Activated naive CD8-positive, alpha-beta T cell (primary cell): Measurements from ENCODE around the gene KIAA0930.
"Not testable (repeated sequence)": the region's sequence is repeated elsewhere in the genome, so short reads cannot be mapped to it uniquely, and the experiment has no call there.

Experiments
- H3K27ac Mint-ChIP-seq: one replicate; pipeline ENCODE4 v1.8.0; 2021; ENCODE audit warnings: mixed read lengths
- H3K27me3 Mint-ChIP-seq: one replicate; pipeline ENCODE4 v1.8.0; 2021; ENCODE audit warnings: mixed read lengths
- H3K36me3 Mint-ChIP-seq: one replicate; pipeline ENCODE4 v1.8.0; 2021; ENCODE audit warnings: mixed read lengths
- H3K4me1 Mint-ChIP-seq: one replicate; pipeline ENCODE4 v1.8.0; 2021; ENCODE audit warnings: low read depth, mixed read lengths
- H3K4me3 Mint-ChIP-seq: one replicate; pipeline ENCODE4 v1.8.0; 2021; ENCODE audit warnings: mild to moderate bottlenecking, mixed read lengths
- H3K9me3 Mint-ChIP-seq: one replicate; pipeline ENCODE4 v1.8.0; 2021; ENCODE audit warnings: low read depth, mixed read lengths

The KIAA0930 gene

DNA sequence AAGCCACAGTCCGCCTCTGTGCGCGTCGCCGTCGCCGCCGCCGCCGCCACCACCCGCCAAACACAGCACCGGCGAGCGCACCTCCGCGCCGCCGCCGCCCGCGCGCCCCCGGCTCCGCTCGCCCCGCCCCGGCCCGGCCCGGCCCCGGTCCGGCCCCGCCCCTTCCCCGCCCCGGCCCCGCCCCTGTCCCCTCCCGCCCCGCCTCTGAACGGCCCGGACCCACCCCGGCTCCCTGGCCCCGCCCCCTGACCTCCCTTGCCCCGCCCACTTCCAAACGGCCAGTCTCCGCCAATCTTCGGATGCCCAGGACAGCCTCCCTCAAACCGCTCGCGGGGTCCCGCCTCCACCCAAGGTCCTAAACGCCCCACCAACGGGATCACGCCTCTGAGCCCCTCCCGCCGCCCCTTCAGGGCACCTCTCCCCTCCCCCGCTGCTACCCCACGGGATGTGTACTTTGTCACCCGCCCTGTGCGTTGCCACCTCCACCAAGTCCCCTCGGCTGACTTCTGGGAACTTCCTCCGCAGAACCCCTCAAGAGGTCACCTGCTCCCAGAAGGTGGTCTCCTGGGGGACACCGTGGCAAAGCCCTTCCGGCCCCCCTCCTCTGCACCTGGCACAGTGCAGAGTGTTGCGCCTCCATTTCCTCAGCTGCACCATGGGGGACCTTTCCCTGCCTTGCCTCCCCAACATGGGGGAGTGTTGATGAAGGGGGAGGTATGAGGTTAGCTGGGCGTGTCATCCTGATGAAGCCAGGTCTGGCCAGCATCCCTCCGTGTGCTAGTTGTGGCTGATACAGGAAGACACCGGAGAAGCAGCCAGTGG lies at the start of gene KIAA0930:
Gene KIAA0930 (minus strand): TSS at position 85 of the 822 bp plus-strand sequence. CDS start 191 bp downstream, outside the sequence.
- H3K36me3 Mint-ChIP-seq, result peaks cover 2% of the 10 kb centered on the region
- H3K27ac Mint-ChIP-seq, result peak within 1 kb of the TSS; percentile 79
- H3K9me3 Mint-ChIP-seq, result no peaks in the 10 kb centered on the region
- H3K27me3 Mint-ChIP-seq, result no peaks in the 10 kb centered on the region
- peak within 1 kb of the TSS; percentile 91 for H3K4me3 Mint-ChIP-seq
- peaks cover 33% of the 10 kb centered on the region for H3K4me1 Mint-ChIP-seq

GRCh38 chr22:45286854-45287551 lies 46.3 kb upstream of the KIAA0930 start:
- Mint-ChIP-seq H3K4me1 (peaks cover 3% of the 10 kb centered on the region), H3K27me3 (peaks cover 3% of the 10 kb centered on the region), H3K27ac (no peak overlapping the region), H3K9me3 (no peaks in the 10 kb centered on the region), H3K36me3 (no peaks in the 10 kb centered on the region), H3K4me3 (no peak overlapping the region)

- peaks cover 4% of the 10 kb centered on the region for H3K27me3 Mint-ChIP-seq
- H3K9me3 Mint-ChIP-seq, result no peaks in the 10 kb centered on the region
- no peak overlapping the region for H3K4me3 Mint-ChIP-seq
- no peaks in the 10 kb centered on the region for H3K36me3 Mint-ChIP-seq
- H3K4me1 Mint-ChIP-seq, result peaks cover 9% of the 10 kb centered on the region
- no peak overlapping the region for H3K27ac Mint-ChIP-seq
These were observed 44.8 kb upstream of the KIAA0930 start for GRCh38 chr22:45285263-45286058.

- peaks cover 15% of the 10 kb centered on the region for H3K4me1 Mint-ChIP-seq
- peak within 1 kb of the TSS; percentile 51 for H3K4me3 Mint-ChIP-seq
- no peak within 1 kb of the TSS for H3K27ac Mint-ChIP-seq
- no peaks in the 10 kb centered on the region for H3K36me3 Mint-ChIP-seq
- peaks cover 4% of the 10 kb centered on the region for H3K27me3 Mint-ChIP-seq
- H3K9me3 Mint-ChIP-seq, result no peaks in the 10 kb centered on the region
These were observed 44.1 kb upstream of the KIAA0930 start, which contains the start of gene UPK3A for GRCh38 chr22:45284705-45285262. Gene UPK3A (plus strand): TSS chr22:45284949. CDS start chr22:45285014, 65 bp downstream.

- Mint-ChIP-seq H3K36me3 (no peaks in the 10 kb centered on the region), H3K4me3 (no peak overlapping the region), H3K27ac (no peak overlapping the region), H3K4me1 (peaks cover 18% of the 10 kb centered on the region), H3K27me3 (peaks cover 4% of the 10 kb centered on the region), H3K9me3 (no peaks in the 10 kb centered on the region)
These were observed 40.3 kb upstream of the KIAA0930 start for GRCh38 chr22:45281010-45281409.

DNA sequence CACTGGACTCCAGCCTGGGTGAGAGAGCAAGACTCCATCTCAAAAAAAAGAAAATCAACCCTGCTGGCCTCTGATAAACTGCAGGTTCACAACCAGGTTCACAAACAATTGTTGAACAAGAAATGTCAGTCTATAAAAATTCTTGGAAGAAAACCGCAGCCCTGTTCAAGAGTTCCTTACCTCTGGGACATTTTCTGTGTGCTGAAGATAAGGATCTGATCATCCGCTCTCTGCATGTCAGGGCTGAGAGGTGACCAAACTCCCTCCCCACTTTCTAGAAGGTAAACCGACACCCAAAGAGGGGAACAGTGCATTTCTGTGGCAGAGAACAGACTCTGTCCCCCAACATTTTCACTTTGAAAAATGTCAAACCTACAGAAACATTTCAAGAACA lies 39.9 kb upstream of the KIAA0930 start:
- Mint-ChIP-seq H3K4me1 (peaks cover 18% of the 10 kb centered on the region), H3K36me3 (no peaks in the 10 kb centered on the region), H3K9me3 (no peaks in the 10 kb centered on the region), H3K27me3 (peaks cover 4% of the 10 kb centered on the region), H3K4me3 (no peak overlapping the region), H3K27ac (no peak overlapping the region)

DNA sequence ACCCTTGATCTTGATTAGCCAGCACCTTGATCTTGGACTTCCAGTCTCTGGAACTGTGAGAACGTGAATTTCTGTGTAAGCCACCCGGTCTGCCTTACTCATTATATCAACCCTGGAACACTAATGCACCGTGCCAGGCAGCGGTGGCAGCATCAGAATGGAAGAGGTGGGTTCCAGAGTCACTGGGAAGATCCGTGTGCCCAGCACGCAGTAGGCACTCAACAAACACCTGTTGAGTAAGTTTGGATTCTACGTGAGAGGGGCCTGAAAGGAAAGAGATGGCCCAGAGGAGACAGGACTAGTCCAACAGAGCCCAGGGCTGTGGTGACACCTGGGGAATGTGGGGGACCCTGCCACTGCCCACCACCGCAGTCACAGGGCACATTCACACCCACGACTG lies 37.4 kb upstream of the KIAA0930 start:
- Mint-ChIP-seq H3K9me3 (no peaks in the 10 kb centered on the region), H3K4me1 (peaks cover 15% of the 10 kb centered on the region), H3K27ac (no peak overlapping the region), H3K27me3 (peaks cover 1% of the 10 kb centered on the region), H3K36me3 (no peaks in the 10 kb centered on the region), H3K4me3 (no peak overlapping the region)

DNA sequence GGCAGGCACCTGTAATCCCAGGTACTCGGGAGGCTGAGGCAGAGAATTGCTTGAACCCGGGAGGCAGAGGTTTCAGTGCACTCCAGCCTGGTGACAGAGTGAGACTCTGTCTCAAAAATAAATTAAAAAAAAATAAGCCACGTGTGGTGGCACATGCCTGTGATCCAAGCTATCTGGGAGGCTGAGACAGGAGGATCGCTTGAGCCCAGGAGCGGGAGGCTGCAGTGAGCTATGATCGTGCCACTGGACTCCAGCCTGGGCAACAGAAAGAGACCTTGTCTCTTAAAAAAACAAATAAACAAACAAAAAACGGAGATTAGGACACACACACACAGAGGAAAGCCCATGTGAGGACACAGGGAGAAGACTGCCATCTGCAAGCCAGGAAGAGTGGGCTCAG lies 37.0 kb upstream of the KIAA0930 start:
- H3K27ac Mint-ChIP-seq, H3K36me3 Mint-ChIP-seq, H3K4me3 Mint-ChIP-seq, H3K27me3 Mint-ChIP-seq, H3K9me3 Mint-ChIP-seq: not testable (repeated sequence)
- peaks cover 15% of the 10 kb centered on the region for H3K4me1 Mint-ChIP-seq

- H3K27ac Mint-ChIP-seq, result no peak overlapping the region
- H3K4me3 Mint-ChIP-seq, result no peak overlapping the region
- H3K36me3 Mint-ChIP-seq, result no peaks in the 10 kb centered on the region
- H3K27me3 Mint-ChIP-seq, result peaks cover 1% of the 10 kb centered on the region
- peaks cover 15% of the 10 kb centered on the region for H3K4me1 Mint-ChIP-seq
- H3K9me3 Mint-ChIP-seq, result no peaks in the 10 kb centered on the region
These were observed 35.9 kb upstream of the KIAA0930 start for GRCh38 chr22:45276507-45277105.

- Mint-ChIP-seq H3K36me3 (no peaks in the 10 kb centered on the region), H3K27ac (no peak overlapping the region), H3K27me3 (no peaks in the 10 kb centered on the region), H3K4me1 (peaks cover 10% of the 10 kb centered on the region), H3K4me3 (no peak overlapping the region), H3K9me3 (no peaks in the 10 kb centered on the region)
These were observed 32.9 kb upstream of the KIAA0930 start for GRCh38 chr22:45273452-45274075.

- Mint-ChIP-seq H3K27me3 (no peaks in the 10 kb centered on the region), H3K36me3 (no peaks in the 10 kb centered on the region), H3K4me3 (no peak overlapping the region)
These were observed 31.8 kb upstream of the KIAA0930 start for GRCh38 chr22:45272498-45272897.

GRCh38 chr22:45271667-45272201 lies 31.0 kb upstream of the KIAA0930 start:
- no peaks in the 10 kb centered on the region for H3K27me3 Mint-ChIP-seq
- H3K4me1 Mint-ChIP-seq, result peaks cover 12% of the 10 kb centered on the region
- no peaks in the 10 kb centered on the region for H3K9me3 Mint-ChIP-seq
- no peak overlapping the region for H3K27ac Mint-ChIP-seq
- H3K4me3 Mint-ChIP-seq, result no peak overlapping the region
- H3K36me3 Mint-ChIP-seq, result no peaks in the 10 kb centered on the region

More at GRCh38 chr22:45272498-45272897, 31.8 kb upstream of the KIAA0930 start:
- Mint-ChIP-seq H3K27ac (no peak overlapping the region), H3K4me1 (peaks cover 11% of the 10 kb centered on the region), H3K9me3 (no peaks in the 10 kb centered on the region)

GRCh38 chr22:45270095-45271020 lies 29.7 kb upstream of the KIAA0930 start:
- Mint-ChIP-seq H3K4me3 (peak overlapping the region; percentile 87), H3K9me3 (no peaks in the 10 kb centered on the region), H3K4me1 (peaks cover 12% of the 10 kb centered on the region), H3K27me3 (no peaks in the 10 kb centered on the region), H3K27ac (no peak overlapping the region), H3K36me3 (no peaks in the 10 kb centered on the region)
